ENCODE results near the gene EEPD1. TPM values are rescaled to one million over a fixed set of nuclear protein-coding genes. Genes with fewer than 3 reads are reported as not detected.

The EEPD1 gene
- total RNA-seq, 1 donor from 2014 or later: 11.4 TPM

GRCh38 chr7:36154255-36155212 lies 1.5 kb downstream of the EEPD1 start:
- DNase-seq (ENCODE audit: low spot score): no peak

GRCh38 chr7:36155811-36156361 lies 2.8 kb downstream of the EEPD1 start:
- DNase-seq (ENCODE audit: low spot score): peak; percentile 76

GRCh38 chr7:36157527-36158320 lies 4.7 kb downstream of the EEPD1 start:
- no peak for DNase-seq (ENCODE audit: low spot score)

- no peak for DNase-seq (ENCODE audit: low spot score)
Observed at GRCh38 chr7:36158321-36158605, 5.2 kb downstream of the EEPD1 start.

GRCh38 chr7:36159618-36160017 lies 6.6 kb downstream of the EEPD1 start:
- no peak for DNase-seq (ENCODE audit: low spot score)

GRCh38 chr7:36160313-36160712 lies 7.3 kb downstream of the EEPD1 start:
- DNase-seq (ENCODE audit: low spot score): no peak

GRCh38 chr7:36161996-36162395 lies 8.9 kb downstream of the EEPD1 start:
- no peak for DNase-seq (ENCODE audit: low spot score)

- no peak for DNase-seq (ENCODE audit: low spot score)
Observed at GRCh38 chr7:36165059-36165458, 12.0 kb downstream of the EEPD1 start.

- no peak for DNase-seq (ENCODE audit: low spot score)
Observed at GRCh38 chr7:36165802-36166201, 12.7 kb downstream of the EEPD1 start.

GRCh38 chr7:36167403-36168050 lies 14.5 kb downstream of the EEPD1 start:
- no peak for DNase-seq (ENCODE audit: low spot score)

- no peak for DNase-seq (ENCODE audit: low spot score)
Observed at GRCh38 chr7:36171503-36171902, 18.4 kb downstream of the EEPD1 start.

GRCh38 chr7:36175886-36176285 lies 22.8 kb downstream of the EEPD1 start:
- no peak for DNase-seq (ENCODE audit: low spot score)

GRCh38 chr7:36176697-36177096 lies 23.6 kb downstream of the EEPD1 start:
- no peak for DNase-seq (ENCODE audit: low spot score)

- DNase-seq (ENCODE audit: low spot score): no peak
Observed at GRCh38 chr7:36180121-36180520, 27.1 kb downstream of the EEPD1 start.

- DNase-seq (ENCODE audit: low spot score): no peak
Observed at GRCh38 chr7:36181668-36182067, 28.6 kb downstream of the EEPD1 start.

GRCh38 chr7:36182854-36183604 lies 30.0 kb downstream of the EEPD1 start:
- no peak for DNase-seq (ENCODE audit: low spot score)

- no peak for DNase-seq (ENCODE audit: low spot score)
Observed at GRCh38 chr7:36185092-36185491, 32.0 kb downstream of the EEPD1 start.

- DNase-seq (ENCODE audit: low spot score): no peak
Observed at GRCh38 chr7:36185756-36186155, 32.7 kb downstream of the EEPD1 start.

GRCh38 chr7:36186359-36187121 lies 33.5 kb downstream of the EEPD1 start:
- no peak for DNase-seq (ENCODE audit: low spot score)

- DNase-seq (ENCODE audit: low spot score): no peak
Observed at GRCh38 chr7:36188266-36188665, 35.2 kb downstream of the EEPD1 start.

GRCh38 chr7:36188906-36189305 lies 35.9 kb downstream of the EEPD1 start:
- DNase-seq (ENCODE audit: low spot score): no peak

Data from ureter (tissue), 1 donor.